ENCODE measurements around the gene CSNK2A2.

CSNK2A2 gene

DNA sequence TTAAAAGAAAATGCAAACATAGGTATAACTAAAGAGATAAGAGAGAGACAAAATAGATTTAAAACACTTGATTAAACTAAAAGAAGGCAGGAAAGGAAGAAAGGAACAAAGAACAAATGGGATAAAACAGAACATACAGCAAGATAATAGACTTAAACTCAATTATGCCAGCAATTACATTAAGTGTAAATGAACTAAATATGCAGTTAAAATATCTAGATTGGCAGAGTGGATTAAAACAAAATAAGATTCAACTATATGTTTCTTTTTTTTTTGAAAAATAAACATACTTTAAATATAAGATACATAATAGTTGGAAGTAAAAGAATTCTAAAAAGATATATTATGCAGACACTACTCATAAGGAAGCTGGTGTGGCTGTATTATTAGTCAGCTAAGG is 59.1 kb downstream of the CSNK2A2 start:
- no peak for DNase-seq (ENCODE audit: low read depth in 2 of 2)

DNA sequence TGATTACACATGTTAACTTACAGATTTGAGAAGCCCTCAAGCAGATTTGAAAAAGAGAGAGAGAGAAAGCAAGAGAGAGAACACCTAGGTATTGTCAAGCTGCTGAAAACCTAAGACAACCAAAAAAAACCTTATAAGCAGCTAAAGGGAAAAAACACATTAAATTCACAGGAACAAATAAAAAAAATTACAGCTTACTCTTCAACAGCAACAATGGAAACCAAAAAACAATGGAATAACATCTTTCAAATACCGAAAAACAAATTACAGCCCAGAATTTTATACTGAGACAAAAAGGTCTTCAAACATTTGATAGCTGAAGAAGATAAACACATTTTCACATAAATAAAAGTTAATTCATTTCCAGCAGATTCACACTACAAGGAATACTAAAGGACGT is 60.3 kb downstream of the CSNK2A2 start:
- DNase-seq (ENCODE audit: low read depth in 2 of 2): no peak

DNA sequence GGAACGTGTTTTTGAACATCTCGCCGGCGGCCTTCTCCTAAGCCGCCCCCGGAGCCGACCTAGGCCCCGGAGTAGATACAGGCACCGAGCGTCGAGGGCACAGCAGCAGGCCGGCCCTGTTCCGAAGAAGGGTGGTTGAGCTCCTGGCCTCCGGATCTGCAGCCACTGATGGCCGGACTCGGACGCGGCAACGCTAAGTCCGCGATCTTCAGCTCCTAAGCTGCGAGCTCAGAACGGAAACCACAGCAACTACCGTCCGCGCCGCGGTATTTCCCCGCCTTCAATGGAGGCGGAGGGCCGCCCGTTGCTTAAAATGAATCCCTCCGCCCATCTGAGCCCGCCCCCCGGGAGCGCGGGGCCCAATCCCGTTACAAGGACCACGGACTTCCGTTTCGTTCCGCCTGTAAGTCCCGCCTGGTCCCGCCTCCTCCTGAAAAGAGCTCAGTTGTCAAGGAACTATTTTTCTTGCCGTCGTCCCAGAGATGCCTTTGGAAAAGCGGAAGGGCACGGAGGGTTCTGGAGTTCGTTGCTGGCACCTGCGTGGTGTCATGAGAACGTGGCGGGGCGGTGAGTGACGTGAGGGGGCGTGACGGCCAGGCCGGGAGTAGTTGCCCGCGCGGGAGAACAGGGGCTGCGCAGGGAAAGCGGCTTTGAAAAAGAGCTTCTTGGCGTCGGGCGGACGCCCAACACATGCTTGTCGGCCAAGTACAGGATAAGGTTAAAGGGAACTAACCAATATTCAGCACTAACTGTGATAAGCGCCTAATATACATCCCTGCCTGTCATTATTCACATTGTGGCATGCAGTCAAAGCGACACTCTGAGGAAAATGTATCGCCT is 68.6 kb downstream of the CSNK2A2 start, which contains the start of gene CFAP20:
CFAP20 (minus strand) TSS at position 285 of the 840 bp plus-strand sequence; CDS start at position 19, 266 bp downstream.
- DNase-seq (ENCODE audit: low read depth in 2 of 2): peak; percentile 94 to 95

DNA sequence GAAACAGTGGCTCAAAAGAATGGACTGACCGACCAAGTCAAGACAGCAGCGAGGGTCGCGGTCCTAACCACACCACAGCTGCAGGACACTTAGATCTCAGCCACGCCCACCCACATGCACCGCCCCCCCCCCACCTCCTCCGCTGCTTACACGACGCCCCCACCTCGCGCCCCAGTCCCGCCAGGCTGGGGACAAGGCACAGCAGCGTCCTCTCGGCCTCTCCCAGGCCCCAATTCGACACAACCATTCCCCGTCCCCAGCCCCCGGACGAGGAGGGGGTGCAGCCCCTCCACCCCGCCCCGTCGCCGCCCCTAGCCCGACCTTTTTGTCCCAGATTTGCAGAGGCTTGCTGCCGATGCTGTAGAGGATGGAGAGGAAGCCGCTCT is 69.2 kb downstream of the CSNK2A2 start:
- DNase-seq (ENCODE audit: low read depth in 2 of 2): peak in 1 of 2 donors; percentile 11

DNA sequence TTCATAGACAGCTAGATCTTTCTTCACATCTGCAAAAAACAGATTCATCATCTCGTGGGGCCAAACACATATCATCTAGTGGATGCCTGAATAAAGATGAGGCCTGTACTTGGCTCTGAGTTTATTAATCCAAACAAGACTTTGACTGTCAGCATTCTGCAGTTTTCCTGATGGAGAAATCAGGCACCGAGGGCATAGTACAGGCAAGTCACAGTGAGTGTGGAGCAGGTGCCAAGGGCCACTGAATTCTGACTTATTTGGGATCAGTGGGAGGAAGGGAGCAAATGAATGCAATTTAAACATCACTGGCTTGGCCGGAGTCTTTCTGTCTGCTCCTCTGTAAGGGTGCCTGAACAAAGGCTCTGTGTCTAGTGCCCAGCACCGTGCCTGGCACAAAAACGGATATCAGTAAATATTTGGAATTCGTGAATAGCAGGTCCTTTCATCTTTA is 69.7 kb downstream of the CSNK2A2 start:
- no peak for DNase-seq (ENCODE audit: low read depth in 2 of 2)

DNA sequence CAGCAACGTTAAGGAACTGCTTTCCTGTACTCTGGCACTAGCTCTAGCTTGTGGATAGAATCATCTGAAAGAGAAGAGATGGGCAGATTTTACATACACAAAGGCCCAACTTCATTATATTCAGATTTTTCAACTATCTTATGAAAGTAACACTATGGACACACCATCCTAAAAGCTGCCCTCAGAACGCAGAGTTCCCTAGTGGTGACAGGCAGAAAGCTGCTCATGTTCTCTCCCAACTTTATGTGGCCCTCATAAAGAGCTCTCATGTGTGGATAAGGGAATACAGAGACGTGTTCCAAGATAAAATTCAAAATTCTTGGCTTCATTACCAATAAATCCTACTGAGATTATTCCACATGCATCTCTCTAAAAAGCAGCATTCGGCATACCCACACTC is 70.3 kb downstream of the CSNK2A2 start:
- no peak for DNase-seq (ENCODE audit: low read depth in 2 of 2)

DNA sequence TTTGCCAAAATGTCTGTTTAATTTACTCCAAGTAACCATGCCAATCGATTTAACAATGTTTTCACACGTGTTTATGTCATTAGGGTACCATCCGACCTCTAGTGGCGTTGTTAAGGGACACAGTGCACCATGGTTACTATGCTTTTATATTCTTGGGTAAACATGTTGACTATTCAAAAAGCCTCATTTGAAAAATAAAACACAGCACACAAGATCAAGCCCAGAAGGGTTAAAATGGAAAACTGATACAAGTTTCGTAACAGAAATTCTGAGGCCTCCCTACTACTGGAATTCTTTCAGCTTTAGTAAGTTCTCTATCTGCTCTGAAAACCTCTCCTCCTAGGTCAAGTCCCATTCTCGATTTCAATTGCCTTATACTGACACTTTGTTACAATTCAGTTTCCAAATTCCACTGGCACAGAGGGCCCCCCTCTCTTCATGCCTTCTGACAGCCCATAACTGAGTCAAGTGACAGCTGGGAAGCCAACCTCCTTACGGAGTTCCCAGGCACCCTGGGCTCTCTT is 70.8 kb downstream of the CSNK2A2 start:
- no peak for DNase-seq (ENCODE audit: low read depth in 2 of 2)

DNA sequence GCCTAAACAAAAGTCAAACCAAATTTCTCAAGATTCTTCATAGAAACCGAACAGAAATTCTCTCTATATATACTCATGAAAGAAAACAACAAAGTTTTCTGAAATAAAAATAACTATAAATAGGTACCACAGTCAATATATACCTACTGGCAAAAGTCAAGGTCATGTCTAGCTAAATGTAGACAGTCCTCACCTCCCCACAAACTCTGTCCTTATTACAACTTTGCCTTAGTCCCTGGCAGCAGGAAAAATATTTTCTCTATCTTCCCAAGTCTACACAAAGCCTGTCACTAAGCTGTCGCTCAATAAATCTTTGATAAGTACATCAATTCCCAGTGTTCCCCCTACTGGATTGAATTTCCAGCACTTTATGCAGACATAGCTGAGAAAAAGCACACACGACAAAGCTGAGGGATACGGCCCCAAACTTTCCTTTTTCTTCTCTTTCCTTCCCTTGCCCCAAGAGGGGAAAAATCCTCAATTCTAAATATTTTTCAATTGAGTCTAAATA is 71.4 kb downstream of the CSNK2A2 start:
- DNase-seq (ENCODE audit: low read depth in 2 of 2): no peak

DNA sequence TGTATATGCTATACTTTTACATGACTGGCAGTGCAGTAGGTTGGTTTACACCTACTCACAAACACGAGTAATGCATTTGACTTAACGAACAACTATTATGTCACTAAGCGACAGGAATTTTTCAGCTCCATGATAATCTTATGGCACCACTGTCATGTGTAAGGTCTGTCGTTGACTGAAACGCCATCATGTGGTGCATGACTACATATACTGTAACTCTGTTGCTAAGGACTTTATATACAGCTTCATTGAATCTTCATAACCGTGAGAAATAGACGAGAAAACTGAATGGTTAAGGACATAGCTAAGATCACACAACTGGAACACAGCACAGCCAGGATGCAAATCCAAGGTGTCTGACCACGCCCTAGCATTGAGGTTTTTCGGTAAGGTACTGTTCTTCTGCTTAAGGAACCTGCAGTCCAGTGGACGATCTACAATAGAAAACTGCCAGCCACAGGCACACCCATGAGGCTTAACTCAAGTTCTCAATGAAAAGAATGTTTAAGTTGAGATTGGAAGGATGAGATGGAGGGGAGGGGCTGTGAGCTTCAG is 72.0 kb downstream of the CSNK2A2 start:
- DNase-seq (ENCODE audit: low read depth in 2 of 2): no peak

DNA sequence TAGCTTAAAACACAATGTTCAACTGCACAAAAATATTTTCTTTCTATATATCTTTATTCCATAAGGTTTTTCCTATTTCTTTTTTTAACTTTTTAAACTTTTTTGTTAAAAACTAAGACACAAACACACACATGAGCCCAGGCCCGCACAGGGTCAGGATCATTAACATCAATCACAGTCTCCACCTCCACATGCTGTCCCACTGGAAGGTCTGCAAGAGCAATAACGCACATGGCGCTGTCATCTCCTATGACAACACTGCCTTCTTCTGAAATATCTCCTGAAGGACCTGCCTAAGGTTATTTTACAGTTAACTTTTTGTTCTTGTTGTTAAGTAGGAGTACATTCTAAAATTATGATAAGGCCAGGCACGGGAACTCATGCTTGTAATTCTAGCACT is 72.9 kb downstream of the CSNK2A2 start:
- no peak for DNase-seq (ENCODE audit: low read depth in 2 of 2)

DNA sequence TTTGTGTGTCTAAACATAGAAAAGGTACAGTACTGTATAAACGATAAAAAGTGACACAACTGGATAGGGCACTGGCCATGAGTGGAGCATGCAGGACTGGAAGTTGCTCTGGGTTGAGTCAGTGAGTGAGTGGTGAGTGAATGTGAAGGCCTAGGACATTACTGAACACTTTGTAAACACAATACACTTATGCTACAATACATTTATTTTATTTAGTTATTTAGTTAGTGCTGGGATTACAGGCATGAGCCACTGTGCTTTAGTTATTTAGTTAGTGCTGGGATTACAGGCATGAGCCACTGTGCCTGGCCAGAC is 73.3 kb downstream of the CSNK2A2 start:
- DNase-seq (ENCODE audit: low read depth in 2 of 2): no peak

DNA sequence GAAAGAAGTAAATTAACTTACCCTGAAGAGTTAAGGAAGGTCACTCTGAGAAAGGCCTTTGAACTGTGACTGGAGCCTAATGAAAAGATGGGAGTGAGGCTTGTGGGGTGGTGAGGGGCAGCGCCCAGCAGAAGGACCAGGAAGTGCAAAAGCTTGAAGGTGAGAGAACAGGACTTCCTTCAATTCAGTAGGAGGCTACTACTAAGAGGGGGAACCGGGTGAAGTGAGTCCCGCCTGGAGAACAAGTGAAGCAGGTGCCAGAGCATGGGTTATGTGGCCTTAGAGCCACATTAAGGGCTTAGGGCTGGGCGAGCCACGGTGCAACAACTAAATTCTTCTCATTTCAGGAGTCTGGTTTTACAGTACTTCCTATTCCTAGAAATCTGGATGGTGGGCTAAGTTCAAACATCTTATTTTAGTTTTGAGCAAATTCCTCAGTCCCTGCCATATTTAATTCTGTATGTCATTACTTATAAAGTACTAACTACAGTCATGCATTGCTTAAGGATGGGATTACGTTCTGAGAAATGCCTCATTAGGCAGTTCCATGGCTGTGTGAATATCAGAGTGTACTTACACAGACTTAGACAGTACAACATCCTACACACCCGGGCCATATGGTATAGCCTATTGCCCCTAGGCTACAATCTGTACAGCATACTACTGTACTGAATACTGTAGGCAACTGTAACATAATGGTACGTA is 73.9 kb downstream of the CSNK2A2 start:
- DNase-seq (ENCODE audit: low read depth in 2 of 2): no peak

DNA sequence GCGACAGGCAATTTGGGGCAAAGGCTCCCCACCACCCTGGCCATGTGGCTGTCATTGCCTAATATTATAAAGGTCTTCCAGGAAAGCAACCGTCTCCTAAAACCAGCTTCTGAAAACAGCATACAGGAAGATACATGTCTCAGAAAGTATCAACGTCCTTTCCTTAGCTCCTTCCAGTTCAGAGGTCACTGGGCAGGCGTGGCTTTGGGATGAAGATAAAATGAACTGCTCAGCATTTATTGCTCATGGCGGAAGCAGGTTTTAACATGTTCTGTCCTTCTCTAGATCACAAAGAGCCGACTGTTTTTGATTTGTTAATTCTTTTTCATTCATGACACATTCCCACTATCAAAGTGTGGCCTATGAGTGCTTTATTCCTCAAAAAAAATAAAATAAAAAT is 76.8 kb downstream of the CSNK2A2 start:
- DNase-seq (ENCODE audit: low read depth in 2 of 2): no peak

DNA sequence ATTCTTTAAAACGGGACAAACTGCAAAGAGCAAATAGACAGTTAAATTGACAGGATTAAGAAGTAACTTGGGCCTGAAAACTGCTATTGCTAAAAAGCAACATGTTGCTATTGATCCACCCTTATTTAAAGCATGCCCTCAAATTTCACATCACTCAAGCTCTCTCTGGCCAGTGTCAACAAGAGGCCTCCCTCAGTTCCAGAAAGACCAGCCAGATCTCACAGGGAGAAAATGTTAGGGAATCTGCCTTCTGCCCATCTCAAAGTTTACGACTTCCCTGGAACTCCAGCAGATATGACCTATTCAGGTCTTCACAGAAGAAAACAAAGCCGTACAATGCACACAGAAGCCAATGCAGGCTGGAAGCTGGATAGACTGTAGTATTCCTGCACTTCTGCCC is 77.7 kb downstream of the CSNK2A2 start:
- DNase-seq (ENCODE audit: low read depth in 2 of 2): no peak

DNA sequence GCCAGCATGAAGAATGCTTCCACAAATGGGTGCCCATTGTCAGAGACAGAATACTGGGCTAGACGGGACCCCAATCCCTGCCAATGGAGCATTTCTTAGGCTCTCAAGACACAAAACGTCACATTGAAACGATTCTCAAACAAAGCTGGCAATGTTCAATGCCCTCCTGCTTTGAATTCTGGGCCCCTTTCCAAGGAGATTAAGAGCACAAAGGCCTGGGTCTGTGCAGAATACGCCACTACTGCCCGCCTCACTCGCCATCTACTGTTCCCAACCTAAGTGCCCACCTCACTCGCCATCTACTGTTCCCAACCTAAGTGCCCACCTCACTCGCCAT is 78.4 kb downstream of the CSNK2A2 start:
- no peak for DNase-seq (ENCODE audit: low read depth in 2 of 2)

DNA sequence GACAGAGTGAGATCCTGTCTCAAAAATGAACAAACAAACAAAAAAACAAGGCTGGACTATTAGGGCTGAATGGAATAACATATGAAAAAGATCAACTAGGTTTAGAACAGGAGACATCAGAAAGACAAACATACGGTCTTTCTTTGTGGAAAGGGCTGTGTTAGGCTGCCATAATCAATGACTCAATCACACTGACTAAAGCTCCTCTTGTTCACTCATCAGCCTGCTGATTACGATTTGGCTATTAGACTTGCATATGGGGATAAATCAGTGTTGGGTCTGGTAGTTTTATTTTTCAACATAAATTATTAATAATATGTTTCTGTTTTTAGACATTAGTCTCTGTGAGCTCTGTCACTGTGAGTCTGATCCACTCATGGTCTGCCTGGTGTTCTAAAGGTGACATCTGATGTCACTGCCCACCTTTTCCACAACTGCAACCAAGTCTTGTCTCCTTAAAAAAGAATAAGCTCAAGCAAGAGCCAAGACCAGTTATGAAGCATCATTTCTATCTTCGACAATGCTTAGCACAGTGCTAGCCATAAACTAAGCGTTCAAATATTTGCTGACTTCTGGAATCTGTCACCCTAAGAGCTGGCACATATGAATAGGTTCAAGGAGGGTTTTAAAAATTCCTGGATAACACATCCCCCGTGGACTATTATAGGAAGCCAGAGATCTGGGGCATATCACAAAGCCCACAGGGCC is 79.0 kb downstream of the CSNK2A2 start:
- no peak for DNase-seq (ENCODE audit: low read depth in 2 of 2)

DNA sequence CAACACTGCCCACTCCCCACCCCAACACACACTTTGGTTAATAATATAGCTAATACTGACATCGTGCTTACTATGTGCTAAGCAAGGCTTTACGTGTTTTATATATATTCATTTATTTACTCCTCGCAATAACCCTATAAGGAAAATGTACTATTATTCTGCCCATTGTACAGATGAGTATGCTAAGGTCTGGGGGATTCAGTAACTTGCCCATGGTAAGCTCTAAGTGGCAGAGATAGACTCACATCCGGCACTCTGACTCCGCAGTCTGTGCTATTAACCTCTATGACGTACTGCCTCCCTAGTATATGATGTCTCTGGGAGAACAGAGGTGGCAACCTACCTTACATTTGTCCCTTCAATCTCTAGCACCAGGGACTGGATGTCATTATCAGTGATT is 81.4 kb downstream of the CSNK2A2 start:
- DNase-seq (ENCODE audit: low read depth in 2 of 2): no peak

DNA sequence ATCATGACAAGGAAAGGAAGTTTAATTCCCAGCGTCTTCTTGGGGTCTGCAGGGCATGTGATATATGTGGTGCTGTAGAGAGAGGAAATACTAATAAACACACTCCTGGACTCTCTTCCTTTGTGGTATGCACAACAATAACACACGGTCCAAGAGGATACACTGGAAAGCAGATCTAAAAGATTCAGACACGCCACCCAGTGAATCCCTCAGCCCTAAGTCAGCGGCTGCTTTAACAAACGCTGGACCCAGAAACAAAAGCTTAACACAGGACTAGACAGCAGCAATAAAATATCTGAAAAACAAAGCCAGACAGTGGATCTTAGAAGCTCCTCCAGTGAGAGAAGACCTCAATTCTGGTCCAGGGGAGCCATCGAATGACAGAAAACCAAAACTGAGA is 81.8 kb downstream of the CSNK2A2 start:
- no peak for DNase-seq (ENCODE audit: low read depth in 2 of 2)

DNA sequence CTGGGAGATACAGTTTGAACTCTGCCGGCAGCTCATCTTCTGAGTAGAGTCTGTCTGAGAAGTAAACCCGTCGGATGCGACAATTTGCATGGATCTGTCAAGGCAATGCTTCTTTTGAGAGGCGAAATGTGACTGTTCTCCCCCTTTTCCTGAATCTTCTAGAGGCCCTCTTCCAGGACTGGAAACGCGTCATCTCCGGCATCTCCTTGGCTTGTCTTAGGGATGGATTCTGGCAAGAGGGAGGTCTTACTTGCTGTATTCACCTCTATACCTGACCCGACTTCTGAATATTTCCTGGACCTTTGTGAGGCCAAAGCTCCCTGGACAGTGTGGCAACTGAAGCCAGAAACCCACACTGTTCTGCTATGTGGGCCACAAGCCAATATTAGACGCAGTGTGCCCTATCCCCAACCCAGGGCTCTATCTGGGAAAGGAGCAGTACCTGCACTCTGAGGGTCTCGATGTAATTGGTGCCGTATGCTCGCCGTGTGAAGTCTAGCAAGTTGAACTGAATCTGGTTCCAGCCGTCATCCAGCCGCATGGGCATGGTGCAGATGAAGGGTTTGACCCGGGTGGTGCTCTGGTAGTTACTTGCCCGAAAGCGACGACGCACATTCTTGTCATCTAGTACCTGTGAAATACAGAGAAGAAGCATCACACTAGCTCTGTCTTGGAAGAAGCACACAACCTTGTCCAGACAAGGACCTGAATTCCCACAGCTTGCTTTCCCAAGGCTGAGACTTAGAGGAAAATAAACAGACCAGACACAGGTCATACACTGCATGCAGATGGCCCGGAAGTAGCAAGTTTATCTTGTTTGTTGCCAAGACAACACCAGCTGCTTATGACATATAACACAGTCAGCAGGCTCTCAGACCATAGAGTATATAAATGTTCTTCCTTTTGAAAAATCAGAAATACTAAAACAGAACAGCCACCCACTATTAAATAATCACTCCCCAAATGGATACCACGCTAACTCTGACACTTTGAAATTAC is 82.8 kb downstream of the CSNK2A2 start:
- no peak for DNase-seq (ENCODE audit: low read depth in 2 of 2)

DNA sequence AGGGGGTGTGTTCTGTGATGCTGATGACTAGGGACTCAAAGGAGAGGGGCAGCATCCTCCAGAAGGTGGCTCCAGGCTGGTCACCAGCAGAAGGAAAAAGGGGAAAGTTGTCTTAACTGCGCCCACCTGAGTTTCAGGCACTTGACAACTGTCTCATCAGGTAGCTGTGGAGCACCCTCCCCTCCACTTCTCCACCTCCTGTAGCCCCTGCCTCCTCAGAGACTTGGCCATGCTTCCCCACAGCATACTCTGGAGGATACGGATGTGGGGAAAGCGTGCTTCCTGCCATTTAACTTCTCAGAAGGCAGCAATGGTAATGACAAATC is 86.6 kb downstream of the CSNK2A2 start:
- no peak for DNase-seq (ENCODE audit: low read depth in 2 of 2)
